ENCODE measurements around the gene CYB561D1. TPM values are rescaled to one million over a fixed set of nuclear protein-coding genes. Genes with fewer than 3 reads are reported as not detected.
A peak's percentile ranks its signal among the peaks of the same experiment; 100 is the strongest.

Gene CYB561D1
- total and polyA plus RNA-seq, 2 of the 13 experiments (the other 11 are each of a cell fraction or from before 2014, with no cell fraction given): 3.9 to 4.1 TPM

GRCh38 chr1:109466452-109467300 lies 27.2 kb upstream of the CYB561D1 start, which contains the start of gene SYPL2 (continued):
- TF ChIP-seq ZNF574 (CRISPR knock-in tag; IDR thresholded peaks at IDR 0.05): peak; percentile 40; the same call in 1 of the 2 replicates
- no peak for TF ChIP-seq IRF1 (CRISPR knock-in tag; IDR thresholded peaks at IDR 0.05; ENCODE audit: low read depth)
- TF ChIP-seq RNF2 (conservative IDR thresholded peaks at IDR 0.05; ENCODE audit: low read depth): no peak
- TF ChIP-seq HNF1A (IDR thresholded peaks at IDR 0.05; ENCODE audit: low read depth): no peak
- TF ChIP-seq HNF1A (CRISPR knock-in tag; IDR thresholded peaks at IDR 0.05; ENCODE audit: borderline replicate concordance): 0 out of 2 replicates have a peak, but pooled peaks have one; percentile 34
- TF ChIP-seq HOXA3 (CRISPR knock-in tag; IDR thresholded peaks at IDR 0.05): peak; percentile 52; the same call in 1 of the 2 replicates
- no peak for TF ChIP-seq ZNF350 (CRISPR knock-in tag; IDR thresholded peaks at IDR 0.05; ENCODE audit: borderline replicate concordance, low read depth)
- TF ChIP-seq PHF8 (CRISPR knock-in tag; IDR thresholded peaks at IDR 0.05): 0 out of 2 replicates have a peak, but pooled peaks have one; percentile 17
- no peak for TF ChIP-seq GTF2F1 (IDR thresholded peaks at IDR 0.05; ENCODE audit: low read length)
- no peak for TF ChIP-seq ZNF75D (CRISPR knock-in tag; IDR thresholded peaks at IDR 0.05; ENCODE audit: borderline replicate concordance)
- TF ChIP-seq ZNF761 (CRISPR knock-in tag; conservative IDR thresholded peaks at IDR 0.05): 0 out of 2 replicates have a peak, but pooled peaks have one; percentile 47
- no peak for TF ChIP-seq ZNF296 (CRISPR knock-in tag; conservative IDR thresholded peaks at IDR 0.05)
- no peak for TF ChIP-seq CBX2 (IDR thresholded peaks at IDR 0.05; ENCODE audit: low read depth, low read length)
- peak; percentile 89 for TF ChIP-seq CBX2 (CRISPR knock-in tag; IDR thresholded peaks at IDR 0.05; ENCODE audit: low read depth)
- TF ChIP-seq BCL3 (CRISPR knock-in tag; IDR thresholded peaks at IDR 0.05): peak; percentile 21; the same call in 1 of the 2 replicates
- TF ChIP-seq ZSCAN22 (CRISPR knock-in tag; IDR thresholded peaks at IDR 0.05): 0 out of 2 replicates have a peak, but pooled peaks have one; percentile 32
- peak; percentile 62; the same call in 1 of the 2 replicates for TF ChIP-seq KDM5B (CRISPR knock-in tag; IDR thresholded peaks at IDR 0.05; ENCODE audit: borderline replicate concordance)
- peak; percentile 54 for TF ChIP-seq ZFY (CRISPR knock-in tag; IDR thresholded peaks at IDR 0.05)
- TF ChIP-seq ZNF562 (CRISPR knock-in tag; IDR thresholded peaks at IDR 0.05; ENCODE audit: borderline replicate concordance): no peak
- no peak for TF ChIP-seq ZNF776 (CRISPR knock-in tag; IDR thresholded peaks at IDR 0.05)
